ENCODE measurements around the gene GBP1.

GBP1 gene

DNA sequence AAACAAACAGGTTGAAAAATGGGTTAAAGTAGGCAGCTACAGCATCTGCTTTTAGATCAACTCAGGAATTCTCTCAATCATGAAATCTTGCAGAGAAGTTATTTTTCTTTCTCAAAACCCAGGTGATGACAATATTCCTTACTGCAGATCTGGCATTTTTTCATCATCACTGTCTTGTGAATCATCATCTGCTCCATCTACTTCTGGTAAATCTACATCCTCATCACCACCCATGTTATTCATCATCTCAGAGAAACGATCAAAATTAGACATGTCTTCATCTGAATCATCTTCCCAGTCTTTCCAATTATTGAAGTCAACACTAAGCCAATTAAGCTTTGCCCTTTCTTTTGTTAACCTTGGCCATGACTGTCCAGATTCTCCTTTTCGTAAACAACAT, 39.1 kb upstream of the GBP1 start:
- Histone ChIP-seq H3K14ac (ENCODE audit: low read length) (no peak overlapping the region), H3K4me1 (ENCODE audit: control insufficient read depth in 1 of 2, insufficient read depth in 2 of 2, low read length in 2 of 2) (no peaks in the 10 kb centered on the region), H3K27me3 (ENCODE audit: insufficient read depth, low read length) (no peaks in the 10 kb centered on the region), H3K4ac (ENCODE audit: low read depth, low read length) (no peak overlapping the region), H2AFZ (ENCODE audit: insufficient read depth, low read length, poor library complexity) (no peak overlapping the region), H3K79me2 (ENCODE audit: control insufficient read depth, insufficient read depth, low read length, poor library complexity) (no peaks in the 10 kb centered on the region), H2BK120ac (ENCODE audit: insufficient read depth, low read length, poor library complexity) (no peak overlapping the region), H3K79me1 (ENCODE audit: low read length) (no peaks in the 10 kb centered on the region), H4K91ac (ENCODE audit: low read depth, low read length) (no peak overlapping the region), H2BK12ac (ENCODE audit: low read length) (no peak overlapping the region), H3K23ac (ENCODE audit: low read length) (no peak overlapping the region), H3K9me3 (ENCODE audit: insufficient read depth, low read depth, low read length) (peaks cover 2% of the 10 kb centered on the region), H3K4me3 (ENCODE audit: low read depth, low read length) (no peak overlapping the region), H2BK5ac (ENCODE audit: low read depth, low read length, poor library complexity) (no peak overlapping the region), H4K8ac (ENCODE audit: low read depth, low read length) (no peak overlapping the region), H3K27ac (ENCODE audit: low read depth, low read length) (no peak overlapping the region), H4K12ac (ENCODE audit: low read depth, low read length) (no peak overlapping the region), H3K4me2 (ENCODE audit: low read length) (no peak overlapping the region), H3K18ac (ENCODE audit: low read length) (no peak overlapping the region), H3K36me3 (ENCODE audit: control insufficient read depth in 1 of 2, insufficient read depth in 2 of 2, low read length in 2 of 2) (no peaks in the 10 kb centered on the region), H3K9ac (ENCODE audit: low read length) (no peak overlapping the region), H2AK5ac (ENCODE audit: low read length) (no peak overlapping the region)
- peak; percentile 26 to 86 for DNase-seq
- WGBS (ENCODE audit: extremely low coverage, insufficient coverage, insufficient read length), result no CpG with 5 or more reads among the region's 2 CpGs

DNA sequence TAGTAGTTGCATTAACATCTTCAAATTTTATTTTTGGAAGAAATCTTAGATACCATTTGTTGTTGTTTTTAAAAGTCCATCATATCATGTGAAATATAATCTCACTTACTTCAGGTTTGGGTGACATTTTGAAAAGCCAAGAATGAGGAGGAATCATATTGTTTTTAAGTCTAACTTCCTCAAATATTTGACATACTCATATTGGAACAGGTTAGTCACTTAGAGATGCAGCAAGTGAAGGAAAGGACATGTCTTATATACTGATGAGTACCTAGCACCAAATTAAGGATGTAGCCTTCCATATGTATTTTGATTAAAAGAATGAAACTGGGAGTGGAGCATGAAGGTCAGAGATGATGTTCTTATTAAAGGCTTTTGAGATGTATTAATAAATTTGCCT, 37.0 kb upstream of the GBP1 start:
- Histone ChIP-seq H3K4ac (ENCODE audit: low read depth, low read length) (no peak overlapping the region), H3K79me1 (ENCODE audit: low read length) (no peaks in the 10 kb centered on the region), H4K12ac (ENCODE audit: low read depth, low read length) (no peak overlapping the region), H3K4me1 (ENCODE audit: control insufficient read depth in 1 of 2, insufficient read depth in 2 of 2, low read length in 2 of 2) (no peaks in the 10 kb centered on the region), H3K4me3 (ENCODE audit: low read depth, low read length) (no peak overlapping the region), H3K36me3 (ENCODE audit: control insufficient read depth in 1 of 2, insufficient read depth in 2 of 2, low read length in 2 of 2) (no peaks in the 10 kb centered on the region), H3K14ac (ENCODE audit: low read length) (no peak overlapping the region), H2AFZ (ENCODE audit: insufficient read depth, low read length, poor library complexity) (no peak overlapping the region), H3K4me2 (ENCODE audit: low read length) (no peak overlapping the region), H3K79me2 (ENCODE audit: control insufficient read depth, insufficient read depth, low read length, poor library complexity) (no peaks in the 10 kb centered on the region), H3K9me3 (ENCODE audit: insufficient read depth, low read depth, low read length) (peaks cover 2% of the 10 kb centered on the region), H2AK5ac (ENCODE audit: low read length) (no peak overlapping the region), H4K8ac (ENCODE audit: low read depth, low read length) (no peak overlapping the region), H4K91ac (ENCODE audit: low read depth, low read length) (no peak overlapping the region), H3K27me3 (ENCODE audit: insufficient read depth, low read length) (no peaks in the 10 kb centered on the region), H3K9ac (ENCODE audit: low read length) (no peak overlapping the region), H3K18ac (ENCODE audit: low read length) (no peak overlapping the region), H2BK120ac (ENCODE audit: insufficient read depth, low read length, poor library complexity) (no peak overlapping the region), H2BK5ac (ENCODE audit: low read depth, low read length, poor library complexity) (no peak overlapping the region), H2BK12ac (ENCODE audit: low read length) (no peak overlapping the region), H3K23ac (ENCODE audit: low read length) (no peak overlapping the region), H3K27ac (ENCODE audit: low read depth, low read length) (no peak overlapping the region)
- no peak for DNase-seq

DNA sequence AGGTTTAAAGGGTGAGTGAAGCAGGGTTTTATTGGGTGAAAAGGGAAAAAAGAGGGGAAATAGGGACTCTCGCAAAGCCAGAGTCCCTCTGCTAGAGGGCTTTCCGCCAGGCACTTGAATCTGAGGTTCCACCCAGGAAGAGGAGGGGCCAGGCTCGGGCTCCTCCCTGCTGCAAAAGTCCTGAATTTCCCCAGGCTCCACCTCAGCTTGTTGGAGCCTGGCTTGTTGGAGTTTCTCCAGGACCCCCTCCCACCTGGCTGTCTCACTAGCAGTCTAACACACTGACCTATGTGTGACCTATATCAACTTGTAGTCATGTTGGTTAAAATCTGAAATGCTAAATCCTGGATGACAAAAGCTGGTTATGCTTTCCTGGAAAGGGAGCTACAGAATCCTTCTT, 35.4 kb upstream of the GBP1 start:
- no peak overlapping the region for H2BK5ac ChIP-seq (ENCODE audit: low read depth, low read length, poor library complexity)
- H3K27me3 ChIP-seq (ENCODE audit: insufficient read depth, low read length), result no peaks in the 10 kb centered on the region
- H2BK12ac ChIP-seq (ENCODE audit: low read length), result no peak overlapping the region
- H3K23ac ChIP-seq (ENCODE audit: low read length), result no peak overlapping the region
- peaks cover 2% of the 10 kb centered on the region for H3K9me3 ChIP-seq (ENCODE audit: insufficient read depth, low read depth, low read length)
- H2BK120ac ChIP-seq (ENCODE audit: insufficient read depth, low read length, poor library complexity), result no peak overlapping the region
- no peak overlapping the region for H4K12ac ChIP-seq (ENCODE audit: low read depth, low read length)
- no peaks in the 10 kb centered on the region for H3K36me3 ChIP-seq (ENCODE audit: control insufficient read depth in 1 of 2, insufficient read depth in 2 of 2, low read length in 2 of 2)
- H3K18ac ChIP-seq (ENCODE audit: low read length), result no peak overlapping the region
- H4K8ac ChIP-seq (ENCODE audit: low read depth, low read length), result no peak overlapping the region
- H2AK5ac ChIP-seq (ENCODE audit: low read length), result no peak overlapping the region
- H3K4me1 ChIP-seq (ENCODE audit: control insufficient read depth in 1 of 2, insufficient read depth in 2 of 2, low read length in 2 of 2), result no peaks in the 10 kb centered on the region
- H3K79me2 ChIP-seq (ENCODE audit: control insufficient read depth, insufficient read depth, low read length, poor library complexity), result no peaks in the 10 kb centered on the region
- no peak overlapping the region for H2AFZ ChIP-seq (ENCODE audit: insufficient read depth, low read length, poor library complexity)
- H3K14ac ChIP-seq (ENCODE audit: low read length), result no peak overlapping the region
- H3K9ac ChIP-seq (ENCODE audit: low read length), result no peak overlapping the region
- no peak overlapping the region for H4K91ac ChIP-seq (ENCODE audit: low read depth, low read length)
- H3K4me3 ChIP-seq (ENCODE audit: low read depth, low read length), result no peak overlapping the region
- DNase-seq, result no peak
- H3K79me1 ChIP-seq (ENCODE audit: low read length), result no peaks in the 10 kb centered on the region
- no peak overlapping the region for H3K4me2 ChIP-seq (ENCODE audit: low read length)
- no peak overlapping the region for H3K27ac ChIP-seq (ENCODE audit: low read depth, low read length)
- H3K4ac ChIP-seq (ENCODE audit: low read depth, low read length), result no peak overlapping the region
- WGBS (ENCODE audit: extremely low coverage, insufficient coverage, insufficient read length), result no CpG with 5 or more reads among the region's 3 CpGs

DNA sequence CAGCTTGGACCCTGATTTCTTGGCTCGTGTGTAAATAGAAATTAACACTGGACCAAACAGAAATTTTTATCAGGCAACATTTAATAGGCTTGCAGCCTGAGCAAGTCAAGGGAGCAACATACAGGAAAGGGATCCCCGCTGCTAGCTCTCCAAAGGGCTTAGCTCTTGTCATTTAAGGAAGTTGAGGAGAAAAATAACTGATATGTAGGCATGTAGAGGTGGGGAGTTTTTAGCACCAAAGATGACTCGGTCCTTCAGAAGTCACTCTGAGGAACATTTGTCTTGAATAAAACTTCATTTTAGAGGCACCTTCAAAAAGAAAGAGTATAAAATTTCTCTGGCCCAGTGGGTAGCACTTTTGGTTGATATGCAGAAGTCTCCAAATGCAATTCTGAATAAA, 33.8 kb upstream of the GBP1 start:
- H4K91ac ChIP-seq (ENCODE audit: low read depth, low read length), result no peak overlapping the region
- no peaks in the 10 kb centered on the region for H3K9me3 ChIP-seq (ENCODE audit: insufficient read depth, low read depth, low read length)
- no peak overlapping the region for H3K4me2 ChIP-seq (ENCODE audit: low read length)
- WGBS (ENCODE audit: extremely low coverage, insufficient coverage, insufficient read length), result no CpG with 5 or more reads among the region's 3 CpGs
- H3K36me3 ChIP-seq (ENCODE audit: control insufficient read depth in 1 of 2, insufficient read depth in 2 of 2, low read length in 2 of 2), result no peaks in the 10 kb centered on the region
- H3K4ac ChIP-seq (ENCODE audit: low read depth, low read length), result no peak overlapping the region
- H3K23ac ChIP-seq (ENCODE audit: low read length), result no peak overlapping the region
- H3K4me3 ChIP-seq (ENCODE audit: low read depth, low read length), result no peak overlapping the region
- no peak for DNase-seq
- no peaks in the 10 kb centered on the region for H3K4me1 ChIP-seq (ENCODE audit: control insufficient read depth in 1 of 2, insufficient read depth in 2 of 2, low read length in 2 of 2)
- no peak overlapping the region for H2BK5ac ChIP-seq (ENCODE audit: low read depth, low read length, poor library complexity)
- no peak overlapping the region for H4K12ac ChIP-seq (ENCODE audit: low read depth, low read length)
- no peak overlapping the region for H3K27ac ChIP-seq (ENCODE audit: low read depth, low read length)
- no peak overlapping the region for H3K18ac ChIP-seq (ENCODE audit: low read length)
- H3K27me3 ChIP-seq (ENCODE audit: insufficient read depth, low read length), result no peaks in the 10 kb centered on the region
- no peak overlapping the region for H3K9ac ChIP-seq (ENCODE audit: low read length)
- H2BK12ac ChIP-seq (ENCODE audit: low read length), result no peak overlapping the region
- H2BK120ac ChIP-seq (ENCODE audit: insufficient read depth, low read length, poor library complexity), result no peak overlapping the region
- no peaks in the 10 kb centered on the region for H3K79me2 ChIP-seq (ENCODE audit: control insufficient read depth, insufficient read depth, low read length, poor library complexity)
- H3K79me1 ChIP-seq (ENCODE audit: low read length), result no peaks in the 10 kb centered on the region
- no peak overlapping the region for H2AFZ ChIP-seq (ENCODE audit: insufficient read depth, low read length, poor library complexity)
- H2AK5ac ChIP-seq (ENCODE audit: low read length), result no peak overlapping the region
- H4K8ac ChIP-seq (ENCODE audit: low read depth, low read length), result no peak overlapping the region
- no peak overlapping the region for H3K14ac ChIP-seq (ENCODE audit: low read length)

DNA sequence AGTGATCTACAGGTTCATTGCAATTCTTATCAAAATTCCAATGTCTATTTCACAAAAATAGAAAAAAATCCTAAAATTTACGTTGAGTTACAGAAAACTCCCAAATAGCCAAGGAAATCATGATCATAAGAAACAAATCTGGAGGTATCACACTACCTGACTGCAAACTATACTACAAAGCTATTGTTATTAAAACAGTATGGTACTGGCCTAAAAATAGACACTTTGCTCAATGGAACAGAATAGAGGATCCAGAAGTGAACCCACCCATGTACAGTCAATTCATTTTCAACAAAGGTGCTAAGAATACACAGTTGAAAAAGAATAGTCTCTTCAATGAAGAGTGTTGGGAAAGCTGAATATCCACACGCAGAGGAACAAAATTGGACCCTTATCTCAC, 30.7 kb upstream of the GBP1 start:
- H3K4me2 ChIP-seq (ENCODE audit: low read length), result no peak overlapping the region
- no peak overlapping the region for H3K23ac ChIP-seq (ENCODE audit: low read length)
- no peak overlapping the region for H2AK5ac ChIP-seq (ENCODE audit: low read length)
- no peak overlapping the region for H2BK5ac ChIP-seq (ENCODE audit: low read depth, low read length, poor library complexity)
- H3K79me2 ChIP-seq (ENCODE audit: control insufficient read depth, insufficient read depth, low read length, poor library complexity), result no peaks in the 10 kb centered on the region
- no peak overlapping the region for H3K14ac ChIP-seq (ENCODE audit: low read length)
- no peak overlapping the region for H4K8ac ChIP-seq (ENCODE audit: low read depth, low read length)
- no peak overlapping the region for H3K4me3 ChIP-seq (ENCODE audit: low read depth, low read length)
- no peaks in the 10 kb centered on the region for H3K79me1 ChIP-seq (ENCODE audit: low read length)
- no peak overlapping the region for H3K27ac ChIP-seq (ENCODE audit: low read depth, low read length)
- H2BK12ac ChIP-seq (ENCODE audit: low read length), result no peak overlapping the region
- H3K4ac ChIP-seq (ENCODE audit: low read depth, low read length), result no peak overlapping the region
- H2BK120ac ChIP-seq (ENCODE audit: insufficient read depth, low read length, poor library complexity), result no peak overlapping the region
- no peak for DNase-seq
- H3K27me3 ChIP-seq (ENCODE audit: insufficient read depth, low read length), result no peaks in the 10 kb centered on the region
- no peak overlapping the region for H3K18ac ChIP-seq (ENCODE audit: low read length)
- H3K9me3 ChIP-seq (ENCODE audit: insufficient read depth, low read depth, low read length), result no peaks in the 10 kb centered on the region
- no peak overlapping the region for H4K12ac ChIP-seq (ENCODE audit: low read depth, low read length)
- no peaks in the 10 kb centered on the region for H3K4me1 ChIP-seq (ENCODE audit: control insufficient read depth in 1 of 2, insufficient read depth in 2 of 2, low read length in 2 of 2)
- no CpG with 5 or more reads among the region's 2 CpGs for WGBS (ENCODE audit: extremely low coverage, insufficient coverage, insufficient read length)
- no peak overlapping the region for H3K9ac ChIP-seq (ENCODE audit: low read length)
- no peak overlapping the region for H2AFZ ChIP-seq (ENCODE audit: insufficient read depth, low read length, poor library complexity)
- H4K91ac ChIP-seq (ENCODE audit: low read depth, low read length), result no peak overlapping the region
- no peaks in the 10 kb centered on the region for H3K36me3 ChIP-seq (ENCODE audit: control insufficient read depth in 1 of 2, insufficient read depth in 2 of 2, low read length in 2 of 2)
